H54 (cell line): ENCODE results near the gene CKAP4.
A peak's percentile ranks its signal among the peaks of the same experiment; 100 is the strongest.
"Not testable (repeated sequence)": the region's sequence is repeated elsewhere in the genome, so short reads cannot be mapped to it uniquely, and the experiment has no call there.

Source experiments
- DNase-seq: peaks from one replicate; pipeline ENCODE4 v3.0.0; 2011; ENCODE audit warnings: low spot score, mixed read lengths; ENCODE audit not compliant: insufficient read length
- FAIRE-seq: peaks from 3 replicates; lab custom pipeline; 2011; peaks lifted over from hg19 to GRCh38; lab: Jason Lieb, UNC
- POLR2A ChIP-seq: IDR thresholded peaks from 2 replicates; pipeline ENCODE4 v1.6.1; 2011; ENCODE audit warnings: low read depth, mild to moderate bottlenecking, low read length

CKAP4 gene

GRCh38 chr12:106247674-106248311, at the start of gene CKAP4:
Gene CKAP4, minus strand, starts transcription at chr12:106248020. Its CDS starts 169 bp downstream, at chr12:106247851.
- no peak for FAIRE-seq
- peak; percentile 74 for TF ChIP-seq POLR2A
- DNase-seq: peak; percentile 73

- no peak for DNase-seq
- TF ChIP-seq POLR2A: no peak
- FAIRE-seq: no peak
These were observed 49.3 kb upstream of the CKAP4 start for GRCh38 chr12:106297075-106297474.

- TF ChIP-seq POLR2A: no peak
- FAIRE-seq: peak; percentile 96
- DNase-seq: peak; percentile 49
These were observed 48.5 kb upstream of the CKAP4 start for GRCh38 chr12:106296179-106296877.

GRCh38 chr12:106292339-106292738, 44.5 kb upstream of the CKAP4 start:
- DNase-seq: no peak
- TF ChIP-seq POLR2A: no peak
- FAIRE-seq: no peak

- no peak for TF ChIP-seq POLR2A
- DNase-seq: no peak
- no peak for FAIRE-seq
These were observed 43.5 kb upstream of the CKAP4 start for GRCh38 chr12:106291342-106291741.

- no peak for FAIRE-seq
- no peak for TF ChIP-seq POLR2A
- no peak for DNase-seq
These were observed 42.8 kb upstream of the CKAP4 start for GRCh38 chr12:106290666-106291065.

- FAIRE-seq (no peak), DNase-seq (no peak)
- no peak for TF ChIP-seq POLR2A
These were observed 41.4 kb upstream of the CKAP4 start for GRCh38 chr12:106289196-106289681.

- peak; percentile 19 for DNase-seq
- peak; percentile 73 for FAIRE-seq
- TF ChIP-seq POLR2A: no peak
These were observed 40.8 kb upstream of the CKAP4 start for GRCh38 chr12:106288494-106289195.

GRCh38 chr12:106288101-106288493, 40.3 kb upstream of the CKAP4 start:
- no peak for FAIRE-seq
- no peak for TF ChIP-seq POLR2A
- no peak for DNase-seq

- DNase-seq (no peak), FAIRE-seq (no peak)
- TF ChIP-seq POLR2A: no peak
These were observed 39.5 kb upstream of the CKAP4 start for GRCh38 chr12:106287364-106287763.

- DNase-seq, FAIRE-seq: not testable (repeated sequence)
These were observed 38.8 kb upstream of the CKAP4 start for GRCh38 chr12:106286576-106287162.

GRCh38 chr12:106285982-106286381, 38.2 kb upstream of the CKAP4 start:
- TF ChIP-seq POLR2A: no peak
- FAIRE-seq (no peak), DNase-seq (no peak)

- FAIRE-seq (no peak), DNase-seq (no peak)
- TF ChIP-seq POLR2A: no peak
These were observed 36.7 kb upstream of the CKAP4 start for GRCh38 chr12:106284358-106285105.
